Liver (tissue), 9 donors: Measurements from ENCODE around the gene ARHGEF40. TPM values are rescaled to one million over a fixed set of nuclear protein-coding genes. Genes with fewer than 3 reads are reported as not detected.

Source experiments
- DNase-seq: peaks from one replicate; pipeline ENCODE4 v3.0.0-alpha.2; 2017; ENCODE audit warnings: low spot score
- H3K27ac ChIP-seq, 2 donors: one replicate each; pipeline ENCODE4 v1.7.0; 2013; ENCODE audit warnings: inconsistent platforms in 2 of 2, low read length in 2 of 2, control low read depth in 1 of 2, low read depth in 1 of 2, mild to moderate bottlenecking in 1 of 2
- H3K27me3 ChIP-seq, 4 donors: one replicate each; pipeline versions ENCODE4 v1.6.1 to v1.7.0; 2013; ENCODE audit warnings: low read length in 3 of 4, inconsistent platforms in 1 of 4, mild to moderate bottlenecking in 1 of 4, moderate library complexity in 1 of 4; ENCODE audit not compliant: control insufficient read depth in 4 of 4, insufficient read depth in 4 of 4
- H3K36me3 ChIP-seq, 4 donors: one replicate each; pipeline versions ENCODE4 v1.6.1 to v1.7.0; 2013; ENCODE audit warnings: low read length in 3 of 4, mild to moderate bottlenecking in 3 of 4, low read depth in 1 of 4, moderate library complexity in 1 of 4; ENCODE audit not compliant: control insufficient read depth in 4 of 4, insufficient read depth in 3 of 4
- H3K4me1 ChIP-seq, 4 donors: one replicate each; pipeline versions ENCODE4 v1.6.1 to v1.7.0; 2013; ENCODE audit warnings: low read length in 3 of 4, mild to moderate bottlenecking in 3 of 4, moderate library complexity in 1 of 4; ENCODE audit not compliant: control insufficient read depth in 4 of 4, insufficient read depth in 4 of 4
- H3K4me3 ChIP-seq, 3 donors: one replicate each; pipeline versions ENCODE4 v1.6.1 to v1.7.0; 2013; ENCODE audit warnings: low read length in 3 of 3, control low read depth in 1 of 3, low read depth in 1 of 3, mild to moderate bottlenecking in 1 of 3
- H3K9ac ChIP-seq, 2 donors: one replicate each; pipeline ENCODE4 v1.7.0; 2013; ENCODE audit warnings: low read length in 2 of 2, mild to moderate bottlenecking in 2 of 2, moderate library complexity in 2 of 2, control low read depth in 1 of 2, low read depth in 1 of 2
- H3K9me3 ChIP-seq, 4 donors: one replicate each; pipeline versions ENCODE4 v1.6.1 to v1.7.0; 2013; ENCODE audit warnings: low read length in 3 of 4; ENCODE audit not compliant: control insufficient read depth in 4 of 4
- ATF3 ChIP-seq: IDR thresholded peaks from 2 replicates; pipeline ENCODE4 v1.6.1; 2016; ENCODE audit warnings: antibody characterized with exemption
- EGR1 ChIP-seq, 2 donors: IDR thresholded peaks; 2 replicates each; pipeline ENCODE4 v1.6.1; 2016 to 2018; ENCODE audit warnings: antibody characterized with exemption in 2 of 2, low read depth in 2 of 2
- FOXA1 ChIP-seq: IDR thresholded peaks from 2 replicates; pipeline ENCODE4 v1.6.1; 2016; ENCODE audit warnings: antibody characterized with exemption
- FOXA2 ChIP-seq: IDR thresholded peaks from 2 replicates; pipeline ENCODE4 v1.6.1; 2016; ENCODE audit warnings: antibody characterized with exemption
- GABPA ChIP-seq, 2 donors: IDR thresholded peaks in 1 of 2; conservative IDR thresholded peaks in 1 of 2; 2 replicates each; pipeline ENCODE4 v1.6.1; 2016; ENCODE audit warnings: antibody characterized with exemption in 2 of 2, mild to moderate bottlenecking in 1 of 2, moderate library complexity in 1 of 2
- HNF4G ChIP-seq: IDR thresholded peaks from 2 replicates; pipeline ENCODE4 v1.6.1; 2016; ENCODE audit warnings: antibody characterized with exemption
- MAX ChIP-seq: IDR thresholded peaks from 2 replicates; pipeline ENCODE4 v1.6.1; 2016; ENCODE audit warnings: antibody characterized with exemption
- NR2F2 ChIP-seq: IDR thresholded peaks from 2 replicates; pipeline ENCODE4 v1.6.1; 2016; ENCODE audit warnings: antibody characterized with exemption
- RAD21 ChIP-seq, 2 donors: IDR thresholded peaks; 2 replicates each; pipeline ENCODE4 v1.6.1; 2016; ENCODE audit warnings: antibody characterized with exemption in 2 of 2, mild to moderate bottlenecking in 2 of 2
- TAF1 ChIP-seq: conservative IDR thresholded peaks from 2 replicates; pipeline ENCODE4 v1.6.1; 2016; ENCODE audit warnings: antibody characterized with exemption, mild to moderate bottlenecking
- ZBTB33 ChIP-seq: IDR thresholded peaks from 2 replicates; pipeline ENCODE4 v1.6.1; 2016; ENCODE audit warnings: antibody characterized with exemption
- WGBS: extraction: QIAGEN DNeasy Blood & Tissue Kit; methylation state at CpG from one replicate; pipeline ENCODE4 v1.1.7; 2013; 5-methylcytosine and 5-hydroxymethylcytosine counted together
- polyA plus RNA-seq, 2 donors: library from polyadenylated mRNA; stranded (reverse) in 1 of 2; unstranded in 1 of 2; fragments of 200-250 nt in 1 of 2; fragments of >200 nt in 1 of 2; fragmentation: Nextera tagmentation in 1 of 2; extraction: Ambion mirVana in 1 of 2; gene quantifications; one replicate each; pipeline versions ENCODE4 v1.2.1 to v1.2.3, GENCODE V29; 2013 to 2015
- total RNA-seq, 2 donors: library from RNA; depleted of rRNA; stranded (reverse); fragments of >200 nt; gene quantifications; one replicate each; pipeline ENCODE4 v1.2.3, GENCODE V29; 2014
- TF ChIP-seq, protein P1 (sequence below): IDR thresholded peaks from 2 replicates; pipeline ENCODE4 v1.6.1; 2016; ENCODE audit warnings: antibody characterized with exemption, mild to moderate bottlenecking
- donor health status: healthy.
- donor health status: healthy.
- donor health status: healthy.
- donor health status: healthy.
- donor health status: healthy.

Gene ARHGEF40
- total and polyA plus RNA-seq, 4 donors = 9.3 to 42.5 (median 16.9) TPM

DNA sequence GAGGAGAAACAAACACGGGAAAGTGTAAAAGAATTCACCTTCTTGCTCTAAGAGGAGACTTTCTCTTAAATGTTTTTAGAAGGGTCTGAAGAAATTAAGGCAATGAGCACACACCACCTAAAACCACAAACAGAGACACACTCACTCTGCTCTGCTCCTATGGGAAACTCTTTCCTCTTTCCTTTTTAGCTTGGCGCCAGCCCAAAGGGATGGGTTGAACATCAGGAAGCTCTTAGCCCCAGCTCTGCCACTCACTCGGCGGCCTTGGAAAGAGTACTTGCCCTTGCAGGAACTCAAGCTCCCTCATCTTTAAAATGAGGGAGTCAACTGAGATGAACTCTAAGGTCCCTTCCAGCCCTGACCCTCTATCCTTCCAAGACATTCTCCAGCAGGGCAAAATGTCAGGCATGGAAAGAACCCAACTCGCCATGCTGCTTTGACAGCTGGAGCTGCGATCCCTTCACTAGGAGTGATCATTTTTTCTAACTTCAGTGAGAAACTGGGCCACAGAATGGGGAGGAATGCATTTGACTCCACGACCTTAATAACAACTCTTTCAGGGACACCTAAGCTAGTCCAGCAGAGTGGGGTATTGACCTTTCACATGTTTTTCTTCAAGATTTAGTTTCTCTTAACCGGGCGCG, 13.5 kb upstream of the ARHGEF40 start:
- Histone ChIP-seq H3K27ac (peak overlapping the region; percentile 1 to 6), H3K9ac (no peak overlapping the region), H3K27me3 (no peaks in the 10 kb centered on the region), H3K4me3 (no peak overlapping the region), H3K4me1 (peaks cover 15 to 62% (median 50%) of the 10 kb centered on the region in 4 donors), H3K36me3 (no peaks in the 10 kb centered on the region), H3K9me3 (no peaks in the 10 kb centered on the region)
- no peak for DNase-seq
- WGBS = 71% methylated on average over 10 of the region's 10 CpGs
- TF ChIP-seq ZBTB33 = no peak
- no peak for TF ChIP-seq MAX
- TF ChIP-seq GABPA (IDR thresholded peaks at IDR 0.05 in 1 of 2, conservative IDR thresholded peaks at IDR 0.05 in 1 of 2) = no peak
- no peak for TF ChIP-seq TAF1
- TF ChIP-seq NR2F2 = no peak
- TF ChIP-seq RAD21 (IDR thresholded peaks at IDR 0.05) = no peak
- no peak for TF ChIP-seq EGR1 (IDR thresholded peaks at IDR 0.05; ENCODE audit: low read depth in 2 of 2)
- TF ChIP-seq HNF4G = no peak
- TF ChIP-seq, protein P1, sequence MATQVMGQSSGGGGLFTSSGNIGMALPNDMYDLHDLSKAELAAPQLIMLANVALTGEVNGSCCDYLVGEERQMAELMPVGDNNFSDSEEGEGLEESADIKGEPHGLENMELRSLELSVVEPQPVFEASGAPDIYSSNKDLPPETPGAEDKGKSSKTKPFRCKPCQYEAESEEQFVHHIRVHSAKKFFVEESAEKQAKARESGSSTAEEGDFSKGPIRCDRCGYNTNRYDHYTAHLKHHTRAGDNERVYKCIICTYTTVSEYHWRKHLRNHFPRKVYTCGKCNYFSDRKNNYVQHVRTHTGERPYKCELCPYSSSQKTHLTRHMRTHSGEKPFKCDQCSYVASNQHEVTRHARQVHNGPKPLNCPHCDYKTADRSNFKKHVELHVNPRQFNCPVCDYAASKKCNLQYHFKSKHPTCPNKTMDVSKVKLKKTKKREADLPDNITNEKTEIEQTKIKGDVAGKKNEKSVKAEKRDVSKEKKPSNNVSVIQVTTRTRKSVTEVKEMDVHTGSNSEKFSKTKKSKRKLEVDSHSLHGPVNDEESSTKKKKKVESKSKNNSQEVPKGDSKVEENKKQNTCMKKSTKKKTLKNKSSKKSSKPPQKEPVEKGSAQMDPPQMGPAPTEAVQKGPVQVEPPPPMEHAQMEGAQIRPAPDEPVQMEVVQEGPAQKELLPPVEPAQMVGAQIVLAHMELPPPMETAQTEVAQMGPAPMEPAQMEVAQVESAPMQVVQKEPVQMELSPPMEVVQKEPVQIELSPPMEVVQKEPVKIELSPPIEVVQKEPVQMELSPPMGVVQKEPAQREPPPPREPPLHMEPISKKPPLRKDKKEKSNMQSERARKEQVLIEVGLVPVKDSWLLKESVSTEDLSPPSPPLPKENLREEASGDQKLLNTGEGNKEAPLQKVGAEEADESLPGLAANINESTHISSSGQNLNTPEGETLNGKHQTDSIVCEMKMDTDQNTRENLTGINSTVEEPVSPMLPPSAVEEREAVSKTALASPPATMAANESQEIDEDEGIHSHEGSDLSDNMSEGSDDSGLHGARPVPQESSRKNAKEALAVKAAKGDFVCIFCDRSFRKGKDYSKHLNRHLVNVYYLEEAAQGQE = no peak
- no peak for TF ChIP-seq ATF3
- TF ChIP-seq FOXA2 = no peak
- TF ChIP-seq FOXA1 = no peak

- Histone ChIP-seq H3K36me3 (no peaks in the 10 kb centered on the region), H3K9ac (no peak within 1 kb of the TSS), H3K27ac (peak within 1 kb of the TSS; percentile 1 to 6), H3K9me3 (no peaks in the 10 kb centered on the region), H3K4me1 (peaks cover 14 to 61% (median 51%) of the 10 kb centered on the region in 4 donors), H3K27me3 (no peaks in the 10 kb centered on the region), H3K4me3 (no peak within 1 kb of the TSS)
- peak in 1 of 2 donors; percentile 39 for TF ChIP-seq RAD21 (IDR thresholded peaks at IDR 0.05)
- TF ChIP-seq, protein P1 = no peak
- WGBS = 87% methylated on average over 8 of the region's 8 CpGs
- DNase-seq = no peak
Measured at GRCh38 chr14:21057803-21058675, 12.1 kb upstream of the ARHGEF40 start, which contains the start of gene RNASE8. Gene RNASE8, plus strand, starts transcription at chr14:21057822. Its CDS starts 71 bp downstream, at chr14:21057893.
